ENCODE data around the gene DCDC2.
"Not testable (repeated sequence)": the region's sequence is repeated elsewhere in the genome, so short reads cannot be mapped to it uniquely, and the experiment has no call there.

Gene DCDC2

DNA sequence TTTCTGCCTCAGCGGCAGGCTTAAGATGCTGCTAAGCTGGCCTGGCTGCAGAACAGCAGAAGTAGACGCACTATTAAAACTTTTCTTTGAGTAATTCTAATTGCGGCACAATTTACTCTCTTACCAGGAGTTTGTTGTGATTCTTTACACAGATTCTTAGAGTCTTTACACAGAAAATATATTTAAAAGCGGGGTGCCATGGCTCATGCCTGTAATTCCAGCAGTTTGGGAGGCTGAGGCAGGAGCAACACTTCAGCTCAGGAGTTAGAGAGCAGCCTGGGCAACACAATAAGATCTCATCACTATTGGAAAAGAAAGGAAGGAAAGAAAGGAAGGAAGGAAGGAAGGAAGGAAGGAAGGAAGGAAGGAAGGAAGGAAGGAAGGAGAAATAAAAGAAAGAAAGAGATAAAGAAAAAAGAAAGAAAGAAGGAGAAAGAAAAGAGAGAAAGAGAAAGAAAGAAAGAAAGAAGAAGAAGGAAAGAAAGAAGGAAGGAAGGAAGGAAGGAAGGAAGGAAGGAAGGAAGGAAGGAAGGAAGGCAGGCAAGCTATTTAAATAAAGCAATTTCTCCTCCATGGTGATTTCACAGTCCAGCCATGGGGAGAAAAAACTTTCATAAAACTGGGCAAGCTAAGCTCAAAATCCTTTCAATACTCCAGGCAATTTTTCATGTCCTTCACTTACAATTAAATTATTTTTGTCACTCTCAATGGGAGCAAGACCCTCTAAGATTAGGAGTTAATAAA is 23.8 kb upstream of the DCDC2 start:
- DNase-seq (ENCODE audit: low read depth in 2 of 2): no peak

DNA sequence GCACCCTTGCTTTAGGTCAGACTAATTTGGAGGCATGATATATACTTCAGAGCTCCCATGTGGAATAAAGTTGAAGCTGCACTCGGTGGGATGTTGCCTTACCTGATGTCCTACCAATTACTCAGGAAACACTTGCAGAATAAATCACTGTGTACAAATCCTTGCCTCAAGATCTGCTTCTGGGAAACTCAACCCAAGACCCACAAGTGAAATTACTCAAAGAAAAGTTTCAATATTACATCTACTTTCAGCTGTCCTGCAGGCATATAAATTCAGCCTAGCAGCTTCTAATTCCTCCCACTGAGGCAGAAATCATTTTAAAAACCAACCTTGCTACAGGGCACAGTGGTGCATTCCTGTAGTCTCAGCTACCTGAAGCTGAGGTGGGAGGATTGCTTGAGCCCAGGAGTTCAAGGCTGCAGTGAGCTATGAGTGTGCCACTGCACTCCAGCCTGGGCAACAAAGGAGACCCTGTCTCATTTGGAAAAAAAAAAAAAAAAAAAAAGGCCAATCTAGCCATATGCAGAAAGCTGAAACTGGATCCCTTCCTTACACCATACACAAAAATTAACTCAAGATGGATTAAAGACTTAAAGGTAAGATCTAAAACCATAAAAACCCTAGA is 20.7 kb upstream of the DCDC2 start:
- no peak for DNase-seq (ENCODE audit: low read depth in 2 of 2)

DNA sequence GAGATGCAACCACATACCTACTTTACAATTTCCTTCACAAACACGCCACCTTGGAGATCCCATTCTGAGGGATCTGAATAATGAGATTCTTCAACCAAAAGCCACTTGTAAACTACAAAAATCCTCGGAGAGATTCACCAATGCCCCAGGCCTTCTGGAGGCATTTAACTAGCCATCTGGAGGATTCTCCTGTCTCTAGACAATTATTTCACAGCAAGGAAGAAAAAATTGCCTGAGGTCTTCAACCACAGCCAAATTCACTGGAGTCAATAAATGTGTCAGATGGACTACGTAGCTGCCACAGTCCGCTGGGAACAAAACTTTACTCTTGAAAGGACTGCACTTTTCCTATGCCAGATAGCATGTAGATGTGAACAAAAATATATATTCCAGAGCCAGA is 19.0 kb upstream of the DCDC2 start:
- DNase-seq (ENCODE audit: low read depth in 2 of 2): no peak

DNA sequence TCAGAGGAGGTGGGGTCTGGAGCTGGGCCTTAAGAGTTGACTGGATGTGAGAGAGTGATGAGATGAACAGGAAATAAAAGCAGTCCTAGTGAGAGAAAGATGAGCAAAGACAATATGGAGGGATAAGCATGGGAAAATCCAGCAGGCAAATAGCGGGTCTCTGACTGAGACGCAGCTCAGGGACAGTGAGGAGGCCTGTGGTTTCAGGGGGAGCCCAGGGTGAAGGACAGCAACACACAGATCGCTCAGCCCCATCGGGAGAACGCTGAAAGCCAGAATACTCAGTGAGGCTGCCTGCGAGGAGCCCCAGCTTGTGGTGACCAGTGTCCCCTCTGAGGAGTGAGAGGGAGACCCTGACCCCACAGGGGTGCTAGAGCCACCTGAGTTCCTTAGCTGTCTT is 16.8 kb upstream of the DCDC2 start:
- DNase-seq (ENCODE audit: low read depth in 2 of 2): no peak

DNA sequence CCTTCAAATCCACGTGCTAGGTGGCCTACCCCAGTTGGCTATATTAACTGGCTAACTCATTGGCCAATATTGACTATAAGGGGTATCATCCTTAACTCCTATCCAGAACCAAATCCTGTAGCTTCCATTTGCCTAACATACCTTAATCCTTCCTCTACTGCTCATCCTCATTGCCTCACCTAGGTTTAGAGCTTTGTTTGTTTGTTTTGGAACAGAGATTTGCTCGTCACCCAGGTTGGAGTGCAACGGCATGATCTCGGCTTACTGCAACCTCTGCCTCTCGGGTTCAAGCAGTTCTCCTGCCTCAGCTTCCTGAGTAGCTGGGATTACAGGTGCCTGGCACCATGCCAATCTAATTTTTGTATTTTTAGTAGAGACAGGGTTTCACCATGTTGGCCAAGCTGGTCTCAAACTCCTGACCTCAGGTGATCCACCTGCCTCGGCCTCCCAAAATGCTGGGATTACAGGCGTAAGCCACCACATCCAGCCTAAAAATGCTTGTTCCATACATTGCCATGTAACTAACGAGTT is 7.3 kb upstream of the DCDC2 start:
- not testable (repeated sequence) for DNase-seq (ENCODE audit: low read depth in 2 of 2)

DNA sequence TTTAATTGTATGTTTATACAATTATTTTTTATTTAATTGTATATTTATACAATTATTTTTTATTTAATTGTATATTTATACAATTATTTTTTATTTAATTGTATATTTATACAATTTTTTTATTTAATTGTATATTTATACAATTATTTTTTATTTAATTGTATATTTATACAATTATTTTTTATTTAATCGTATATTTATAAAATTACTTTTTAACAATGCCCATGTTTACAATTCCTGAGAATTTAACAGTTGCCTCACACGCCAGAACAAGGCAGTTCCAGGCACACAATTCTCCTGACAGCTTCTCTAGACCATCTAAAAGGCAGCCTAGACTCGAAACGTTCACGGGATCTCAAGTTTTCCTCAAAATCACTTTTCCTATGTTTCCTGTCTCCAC is 4.5 kb upstream of the DCDC2 start:
- DNase-seq (ENCODE audit: low read depth in 2 of 2): not testable (repeated sequence)

DNA sequence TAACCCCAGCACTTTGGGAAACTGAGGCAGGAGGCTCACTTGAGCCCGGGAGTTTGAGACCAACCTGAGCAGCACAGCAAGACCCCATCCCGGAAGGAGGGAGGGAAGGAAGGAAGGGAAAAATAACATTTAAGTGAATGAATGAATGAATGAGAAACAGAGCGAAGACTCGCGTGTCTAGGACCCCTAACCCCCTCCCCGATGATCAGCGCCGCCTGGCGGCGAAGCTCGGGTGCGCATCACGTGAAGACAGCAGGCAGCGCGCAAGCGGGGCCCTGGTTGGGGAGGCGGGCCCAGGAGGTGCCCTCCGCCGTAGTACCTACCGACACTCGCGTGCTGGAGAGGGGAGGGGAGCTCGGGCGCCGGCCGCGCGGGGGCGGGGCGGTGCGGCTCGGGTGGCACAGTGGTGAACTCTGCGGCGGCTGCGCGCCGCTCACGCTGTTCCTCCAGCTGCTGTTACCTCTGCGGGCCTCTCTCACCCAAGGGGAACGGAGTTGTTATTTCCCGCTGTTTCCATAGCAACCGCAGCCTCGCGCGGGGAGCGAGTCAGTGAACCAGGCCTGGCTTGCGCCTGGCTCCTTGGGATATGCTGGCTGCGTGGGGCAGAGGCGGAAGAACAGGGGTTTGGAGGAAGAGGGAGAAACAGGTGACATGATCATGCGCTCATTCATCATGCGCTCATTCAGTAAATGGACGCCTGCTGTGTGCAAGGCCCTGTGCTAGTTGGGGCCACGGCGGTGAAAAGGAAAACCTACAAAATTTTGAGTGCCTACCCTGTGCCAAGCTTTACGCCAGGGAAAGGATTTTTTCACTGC is 2.0 kb upstream of the DCDC2 start:
- DNase-seq (ENCODE audit: low read depth in 2 of 2): peak; percentile 30 to 41

DNA sequence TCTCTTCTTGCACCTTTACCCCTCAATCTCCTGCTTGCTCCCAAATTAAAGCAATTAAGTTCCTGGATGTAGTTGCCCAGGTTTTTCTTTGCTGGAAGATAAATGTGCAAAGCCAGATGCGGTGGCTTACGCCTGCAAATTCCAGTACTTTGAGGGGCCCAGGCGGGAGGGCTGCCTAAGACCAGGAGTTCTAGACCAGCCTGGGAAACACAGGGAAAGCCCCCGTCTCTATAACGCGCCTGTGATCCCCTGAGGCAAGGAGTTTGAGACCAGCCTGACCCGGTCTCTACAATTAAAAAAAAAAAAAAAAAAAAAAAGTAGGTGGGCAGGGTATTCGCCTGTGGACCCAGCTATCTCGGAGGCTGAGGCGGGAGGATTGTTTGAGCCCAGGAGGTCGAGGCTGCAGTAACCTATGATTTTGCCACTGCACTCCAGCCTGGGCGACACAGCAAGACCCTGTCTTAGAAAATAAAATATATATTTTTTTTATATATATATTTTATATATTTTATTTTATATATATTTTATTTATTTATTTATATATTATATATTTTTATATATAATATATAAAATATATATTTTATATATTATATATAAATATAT is 461 bp upstream of the DCDC2 start:
- no peak for DNase-seq (ENCODE audit: low read depth in 2 of 2)

DNA sequence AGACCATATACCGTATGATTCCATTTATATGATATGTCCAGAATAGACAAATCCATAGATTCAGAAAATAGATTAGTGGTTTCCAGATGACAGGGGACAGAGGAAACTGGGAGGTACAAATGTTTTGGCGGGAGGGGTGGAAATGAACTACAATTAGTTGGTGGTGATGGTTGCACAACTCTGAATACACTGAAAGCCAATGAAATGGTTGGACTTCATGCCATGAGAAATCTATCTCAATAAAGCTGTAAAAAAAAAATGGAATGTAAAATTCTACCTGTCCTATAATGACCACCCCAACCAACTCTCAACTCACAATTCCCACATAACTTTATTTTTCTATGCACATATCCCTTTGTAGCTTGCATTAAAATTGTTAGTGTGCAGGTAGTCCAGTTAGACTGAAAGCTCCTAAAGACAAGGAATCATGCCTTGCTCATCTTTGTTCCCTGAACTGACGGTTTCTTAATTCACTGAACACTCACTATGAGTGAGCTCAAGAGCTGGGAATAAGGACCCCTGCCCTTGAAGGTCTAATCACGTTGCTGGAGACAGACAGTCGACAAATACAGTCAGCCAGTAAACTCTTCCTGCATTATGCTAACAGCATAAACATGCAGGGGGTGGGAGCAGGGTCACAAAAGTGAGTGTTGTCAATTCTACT is 1.4 kb downstream of the DCDC2 start:
- DNase-seq (ENCODE audit: low read depth in 2 of 2): no peak

DNA sequence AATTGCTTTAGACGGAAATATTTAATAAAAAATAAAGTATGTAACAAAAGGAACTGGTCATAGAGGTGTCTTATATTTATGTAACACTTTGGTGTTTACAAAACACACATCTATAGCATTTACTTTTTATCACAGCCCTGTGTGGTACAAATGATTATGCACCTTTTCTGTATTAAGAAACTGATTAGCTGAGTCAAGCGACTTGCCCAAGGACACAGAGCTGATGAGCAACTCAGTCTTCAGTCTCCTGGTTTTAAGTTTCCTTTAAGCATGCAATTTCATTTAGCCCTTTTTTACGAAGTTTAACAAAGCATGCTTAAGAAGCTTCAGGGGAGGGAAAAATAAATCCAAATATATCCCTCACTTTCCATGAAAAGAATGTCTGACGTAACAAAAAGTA is 2.5 kb downstream of the DCDC2 start:
- DNase-seq (ENCODE audit: low read depth in 2 of 2): no peak

DNA sequence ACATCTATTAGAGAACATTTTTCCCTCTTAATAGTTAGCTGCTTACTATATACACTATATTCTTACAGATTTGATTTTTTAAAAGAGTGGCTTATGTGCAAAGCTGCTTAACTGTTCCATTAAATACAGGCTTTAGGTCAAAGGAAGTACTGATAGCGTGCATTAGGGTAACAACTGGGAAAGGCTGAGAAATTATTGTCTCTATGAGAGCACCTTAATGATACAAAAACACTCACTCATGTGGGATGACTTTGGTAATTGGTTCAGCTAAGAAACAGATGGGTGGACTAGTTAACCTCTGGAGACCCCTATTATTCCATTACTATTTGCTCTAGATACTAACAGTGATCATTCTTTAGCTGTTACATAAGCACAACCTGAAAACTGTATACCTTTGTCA is 4.0 kb downstream of the DCDC2 start:
- DNase-seq (ENCODE audit: low read depth in 2 of 2): no peak

DNA sequence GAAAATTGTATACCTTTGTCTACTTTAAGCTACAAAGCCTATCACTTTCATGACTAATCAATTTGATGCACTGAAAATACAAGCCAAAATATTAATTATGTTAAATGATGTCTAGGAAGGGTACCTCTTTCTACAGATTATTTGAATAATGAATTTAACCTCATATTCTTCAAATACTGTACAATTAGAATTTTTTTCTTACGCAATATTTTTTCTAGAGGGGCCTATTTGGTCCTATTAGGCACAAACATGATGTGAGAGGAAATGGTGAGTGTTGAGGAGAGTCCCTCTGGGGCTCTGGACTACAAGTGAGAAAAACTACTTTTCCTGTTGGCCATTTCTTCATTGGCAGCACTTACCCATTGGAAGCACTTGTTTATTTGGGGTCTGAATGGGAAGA is 5.4 kb downstream of the DCDC2 start:
- no peak for DNase-seq (ENCODE audit: low read depth in 2 of 2)

DNA sequence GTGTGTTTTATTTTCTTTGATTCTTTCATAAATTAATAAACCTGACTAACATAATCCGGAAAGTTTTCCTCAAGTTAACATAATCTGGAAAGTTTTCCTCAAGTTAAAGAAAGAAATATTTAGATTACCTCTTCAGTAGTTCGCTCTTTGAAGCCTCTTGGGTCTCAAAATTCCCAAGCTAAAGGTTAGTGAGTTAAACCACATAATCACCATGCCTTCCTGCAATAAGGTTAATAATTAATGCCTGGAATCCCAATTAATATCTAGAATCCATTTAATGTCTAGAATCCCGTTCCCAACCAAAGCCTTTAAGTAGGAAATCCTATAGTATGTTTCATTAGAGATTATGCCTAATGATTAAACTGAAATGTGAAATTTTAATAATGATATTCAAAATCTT is 12.9 kb downstream of the DCDC2 start:
- DNase-seq (ENCODE audit: low read depth in 2 of 2): no peak

DNA sequence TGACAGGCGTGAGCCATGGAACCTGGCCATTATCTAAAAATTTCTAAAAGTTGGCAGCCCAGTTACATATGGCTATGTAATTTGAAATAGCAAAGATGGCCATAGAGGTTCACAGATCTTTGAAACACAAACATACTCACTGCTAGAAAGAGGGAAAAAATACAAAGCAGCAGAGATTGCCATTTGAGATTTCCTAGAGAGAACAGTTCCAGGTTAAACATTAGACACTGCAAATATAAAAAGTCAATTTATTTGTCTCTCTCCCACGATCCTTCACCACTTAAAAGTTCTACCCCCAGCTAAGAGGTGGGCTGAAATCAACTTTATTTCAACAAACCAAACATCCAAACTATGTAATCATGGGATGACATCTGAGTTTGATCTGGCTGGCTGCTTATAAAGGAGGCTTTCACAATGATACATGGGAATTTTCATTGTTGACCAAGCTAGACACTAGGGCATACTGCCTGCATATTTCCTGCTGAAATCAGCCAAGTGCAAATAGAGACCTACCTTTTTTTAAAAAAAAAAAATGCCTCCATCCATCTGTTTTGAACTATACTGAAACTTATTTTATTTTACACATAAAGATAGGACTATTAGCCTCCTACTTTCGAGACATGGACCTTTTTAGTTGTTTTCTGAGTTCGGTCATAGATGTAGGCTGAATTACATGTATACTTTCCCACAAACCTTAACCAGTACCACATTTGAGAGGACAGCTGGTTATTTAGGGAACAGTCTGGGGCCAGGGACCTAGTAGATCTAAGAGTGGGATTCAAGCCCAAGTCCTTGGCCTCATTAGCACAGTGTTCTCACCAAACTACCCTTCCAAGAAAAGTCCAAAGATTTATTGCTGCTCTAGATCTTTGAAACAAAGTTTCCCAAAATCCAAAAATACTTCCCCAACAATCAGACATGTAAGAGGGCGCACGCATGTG is 16.6 kb downstream of the DCDC2 start:
- DNase-seq (ENCODE audit: low read depth in 2 of 2): no peak

DNA sequence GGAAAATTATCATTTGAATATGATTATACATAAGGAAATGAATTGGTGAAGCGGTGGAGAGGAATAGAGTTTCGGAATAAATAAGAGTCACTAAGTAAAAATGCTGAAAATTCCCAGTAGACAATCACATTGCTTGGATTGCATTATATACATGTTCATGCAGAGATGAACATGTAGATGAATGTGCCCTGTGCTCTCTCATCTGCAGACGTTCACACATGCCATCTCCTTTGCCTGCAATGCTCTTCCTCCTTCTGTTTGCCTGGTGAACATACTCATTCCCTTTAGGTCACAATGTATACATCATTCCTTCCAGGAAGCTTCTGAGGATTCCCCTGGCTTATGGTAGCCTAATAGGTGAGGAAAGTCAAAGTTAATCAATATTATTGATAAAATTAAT is 17.9 kb downstream of the DCDC2 start:
- no peak for DNase-seq (ENCODE audit: low read depth in 2 of 2)

DNA sequence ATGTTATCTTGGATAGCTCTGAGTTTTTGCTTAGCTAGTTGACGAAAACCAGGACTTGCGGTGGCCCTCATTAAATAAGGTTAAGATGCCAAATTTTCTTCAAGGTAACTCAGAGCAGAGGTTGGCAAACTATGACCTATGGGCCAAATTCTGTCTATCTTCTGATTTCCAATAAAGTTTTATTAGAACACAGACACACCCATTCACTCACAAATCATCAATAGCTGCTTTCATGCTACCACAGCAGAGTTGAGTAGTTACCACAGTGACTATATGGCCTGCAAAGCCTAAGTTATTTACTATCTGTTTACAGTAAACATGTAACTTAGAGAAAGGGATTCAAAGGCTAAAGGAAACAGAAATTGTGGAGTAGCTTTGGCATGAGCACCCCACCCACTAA is 23.6 kb downstream of the DCDC2 start:
- no peak for DNase-seq (ENCODE audit: low read depth in 2 of 2)

DNA sequence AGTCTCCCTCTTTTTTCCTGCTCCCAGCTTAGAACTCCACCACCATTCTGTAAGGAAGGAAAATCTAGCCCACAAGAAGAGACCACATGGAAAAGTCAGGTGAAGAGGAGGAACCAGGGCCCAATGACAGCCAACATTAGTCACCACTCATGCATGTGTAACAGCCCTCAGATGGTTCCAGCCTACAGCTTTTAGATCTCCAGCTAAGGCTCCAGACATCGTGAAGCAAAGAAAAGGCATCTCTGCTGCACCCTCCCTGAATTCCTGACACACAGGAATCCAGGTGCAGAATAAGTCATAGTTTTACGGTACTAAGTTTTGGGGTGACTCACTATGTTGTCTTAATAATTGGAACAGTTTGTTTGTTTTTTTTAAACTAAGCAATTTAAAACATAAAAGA is 25.5 kb downstream of the DCDC2 start:
- no peak for DNase-seq (ENCODE audit: low read depth in 2 of 2)

DNA sequence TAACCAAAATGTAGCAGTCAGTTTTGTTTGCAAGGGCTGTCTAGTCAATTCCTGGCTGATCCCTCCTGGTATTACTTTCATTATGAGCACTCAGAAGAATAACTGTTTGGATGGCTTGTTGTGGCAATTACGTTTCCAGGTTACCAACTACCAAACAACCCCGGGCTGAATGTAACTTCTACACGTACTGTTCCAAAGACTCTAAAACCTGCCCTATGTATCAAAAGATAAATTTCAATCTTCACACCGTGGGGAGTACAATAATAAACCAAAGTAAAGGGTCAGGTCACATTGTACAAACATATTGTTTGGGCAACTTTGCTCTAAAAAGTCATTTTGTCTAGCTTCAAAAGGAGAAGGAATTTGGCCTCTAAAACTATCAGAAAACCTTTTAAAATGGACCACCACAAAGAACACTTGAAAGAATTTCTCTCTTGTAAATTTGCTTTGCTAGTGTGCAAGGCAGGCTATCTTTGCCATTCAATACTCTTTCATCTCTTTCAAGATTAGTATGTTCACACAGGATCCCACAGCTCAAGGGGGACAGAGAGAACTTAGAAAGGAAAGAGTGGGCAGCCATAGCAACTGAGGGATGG is 27.6 kb downstream of the DCDC2 start:
- DNase-seq (ENCODE audit: low read depth in 2 of 2): no peak

DNA sequence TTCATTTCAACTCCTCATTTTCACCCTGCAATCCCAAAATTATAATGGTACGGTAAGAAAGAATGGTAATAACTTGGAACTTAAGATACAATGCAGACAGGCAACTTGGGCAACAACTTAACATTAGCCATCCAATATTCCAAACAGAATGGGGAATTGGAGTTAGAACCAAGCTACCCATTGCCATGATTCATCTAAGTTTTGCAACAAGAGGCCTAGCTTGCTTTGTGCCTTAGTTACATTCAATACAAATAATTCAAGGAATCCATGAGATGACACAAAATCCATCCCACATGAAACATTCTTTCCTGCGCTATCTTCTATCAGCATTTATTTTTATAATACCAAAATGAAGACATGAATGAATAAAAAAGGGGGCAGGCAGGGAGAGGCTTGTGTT is 28.4 kb downstream of the DCDC2 start:
- DNase-seq (ENCODE audit: low read depth in 2 of 2): no peak

DNA sequence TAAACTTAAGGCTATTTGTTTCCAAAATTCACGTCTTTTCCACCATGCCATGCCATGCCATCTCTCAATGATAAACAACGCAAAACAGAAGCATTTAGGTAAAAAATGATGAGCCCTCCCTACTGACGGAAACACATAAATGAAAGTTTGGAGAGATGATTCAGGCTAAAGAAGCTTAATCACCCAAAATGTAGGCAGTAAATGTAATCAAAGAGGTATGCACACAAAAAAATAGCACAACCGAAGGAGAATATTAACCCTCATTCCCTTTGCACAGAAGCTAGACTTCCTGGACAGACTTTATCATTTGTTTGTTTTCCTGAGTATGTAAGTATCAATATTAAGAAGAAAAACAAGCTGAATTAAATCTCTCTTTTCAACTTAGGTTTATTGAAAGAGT is 28.8 kb downstream of the DCDC2 start:
- no peak for DNase-seq (ENCODE audit: low read depth in 2 of 2)
